Small intestine (tissue), 7 donors: ENCODE measurements around the gene SORCS2. TPM values are rescaled to one million over a fixed set of nuclear protein-coding genes. Genes with fewer than 3 reads are reported as not detected.

Experiments
- DNase-seq, 2 donors: peaks; one replicate each; pipeline versions ENCODE4 v3.0.0 to v3.0.0-alpha.2; 2013
- FAIRE-seq: peaks from 2 replicates; lab custom pipeline; 2012; peaks lifted over from hg19 to GRCh38; lab: Jason Lieb, UNC
- H3K27ac ChIP-seq, 3 donors: one replicate each; pipeline ENCODE4 v1.5.1; 2013; ENCODE audit warnings: low read length in 2 of 3, mild to moderate bottlenecking in 2 of 3, control low read depth in 1 of 3, inconsistent platforms in 1 of 3, low read depth in 1 of 3, moderate library complexity in 1 of 3
- H3K27me3 ChIP-seq, 3 donors: one replicate each; pipeline ENCODE4 v1.6.1; 2013; ENCODE audit warnings: low read length in 3 of 3, inconsistent platforms in 1 of 3; ENCODE audit not compliant: control insufficient read depth in 3 of 3, insufficient read depth in 3 of 3
- H3K36me3 ChIP-seq, 3 donors: one replicate each; pipeline ENCODE4 v1.6.1; 2013; ENCODE audit warnings: low read length in 3 of 3, inconsistent platforms in 1 of 3, low read depth in 1 of 3, mild to moderate bottlenecking in 1 of 3, moderate library complexity in 1 of 3; ENCODE audit not compliant: control insufficient read depth in 3 of 3, insufficient read depth in 2 of 3
- H3K4me1 ChIP-seq, 3 donors: one replicate each; pipeline ENCODE4 v1.6.1; 2013; ENCODE audit warnings: low read length in 2 of 3, inconsistent platforms in 1 of 3, low read depth in 1 of 3, mild to moderate bottlenecking in 1 of 3, moderate library complexity in 1 of 3; ENCODE audit not compliant: control insufficient read depth in 3 of 3, insufficient read depth in 2 of 3
- H3K4me3 ChIP-seq, 3 donors: one replicate each; pipeline ENCODE4 v1.5.1; 2013; ENCODE audit warnings: low read length in 3 of 3, control low read depth in 1 of 3, inconsistent platforms in 1 of 3, low read depth in 1 of 3, mild to moderate bottlenecking in 1 of 3, moderate library complexity in 1 of 3
- H3K9me3 ChIP-seq, 2 donors: one replicate each; pipeline ENCODE4 v1.6.1; 2013; ENCODE audit warnings: low read depth in 1 of 2, low read length in 1 of 2; ENCODE audit not compliant: control insufficient read depth in 2 of 2, insufficient read depth in 1 of 2
- WGBS, 3 donors: extraction: QIAGEN DNeasy Blood & Tissue Kit; methylation state at CpG; one replicate each; pipeline ENCODE4 v1.1.7; 2013; 5-methylcytosine and 5-hydroxymethylcytosine counted together
- polyA plus RNA-seq, 4 donors: library from polyadenylated mRNA; stranded (reverse) in 3 of 4; unstranded in 1 of 4; fragments of 200-250 nt in 3 of 4; fragments of 120-200 nt in 1 of 4; gene quantifications; one replicate each; pipeline versions ENCODE4 v1.2.1 to v1.2.3, GENCODE V29; 2013
- donor health status: healthy with polysubstance abuse.
- donor health status: control.
- donor health status: control.
- donor health status: Bipolar disorder and iron deficiency.
- donor health status: healthy.

The SORCS2 gene
- polyA plus RNA-seq, 4 donors: 0.63 to 3.3 (median 2.2) TPM; not detected in 1

DNA sequence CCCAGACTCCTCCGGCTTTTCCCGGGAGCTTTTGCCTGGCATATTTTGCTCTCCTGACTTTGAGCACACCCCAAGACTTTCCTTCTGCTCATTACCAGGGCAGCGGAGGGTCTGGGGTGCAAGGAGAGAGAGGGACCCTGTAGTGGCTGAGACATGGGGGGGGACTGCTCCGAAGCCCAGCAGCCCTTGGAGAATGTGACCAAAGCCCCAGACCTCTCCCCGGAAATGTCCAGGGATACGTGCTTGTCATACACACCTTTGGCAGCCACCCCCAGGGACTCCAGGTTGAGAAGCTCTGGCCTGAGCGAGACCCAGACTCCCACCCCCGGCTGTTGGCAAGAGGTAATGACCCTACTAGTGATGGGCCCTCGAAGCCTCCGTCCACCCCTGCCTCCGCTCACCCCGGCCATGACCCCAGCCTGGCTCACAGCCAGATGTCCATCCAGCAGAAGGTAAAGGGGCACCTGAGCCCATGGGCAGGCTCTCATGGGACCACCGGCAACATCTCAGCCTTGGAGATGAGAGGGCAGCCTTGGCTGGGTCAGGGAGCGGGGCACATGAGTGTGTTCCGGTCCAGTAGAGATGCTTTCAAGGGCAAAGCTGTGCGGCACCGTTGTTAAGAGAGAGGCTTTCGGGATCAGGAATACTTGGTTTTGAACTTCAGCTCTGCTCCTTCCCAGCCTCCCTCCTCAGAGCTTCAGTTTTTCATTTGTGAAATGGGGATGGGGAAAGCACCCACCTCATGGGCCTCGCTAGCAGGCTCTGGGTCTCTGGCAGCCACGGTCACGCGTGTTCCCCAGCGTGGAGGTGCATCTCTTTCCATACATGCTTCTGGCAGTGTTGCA is 240.4 kb downstream of the SORCS2 start:
- Histone ChIP-seq H3K36me3 (no peaks in the 10 kb centered on the region), H3K27me3 (no peaks in the 10 kb centered on the region), H3K4me3 (no peak overlapping the region), H3K4me1 (peaks cover 0 to 30% (median 0%) of the 10 kb centered on the region in 3 donors), H3K9me3 (no peaks in the 10 kb centered on the region), H3K27ac (no peak overlapping the region)
- FAIRE-seq (no peak), DNase-seq (no peak)
- WGBS, 3 donors: 82 to 90% (median 85%) methylated on average over 23 of the region's 23 CpGs

- FAIRE-seq (no peak), DNase-seq (no peak)
- H3K9me3 ChIP-seq: peaks cover 0 to under 1% of the 10 kb centered on the region in 2 donors
- H3K4me1 ChIP-seq: peaks cover 0 to 30% (median 0%) of the 10 kb centered on the region in 3 donors
- H3K27ac ChIP-seq: no peak overlapping the region
- no peaks in the 10 kb centered on the region for H3K36me3 ChIP-seq
- no peaks in the 10 kb centered on the region for H3K27me3 ChIP-seq
- WGBS, 3 donors: 83 to 88% (median 83%) methylated on average over 28 of the region's 28 CpGs
- no peak overlapping the region for H3K4me3 ChIP-seq
Observed at GRCh38 chr4:7433376-7434140, 241.2 kb downstream of the SORCS2 start.

GRCh38 chr4:7434141-7434765 is 241.9 kb downstream of the SORCS2 start:
- DNase-seq: no peak
- Histone ChIP-seq H3K9me3 (peaks cover 0 to 8% of the 10 kb centered on the region in 2 donors), H3K4me1 (peaks cover 0 to 30% (median 0%) of the 10 kb centered on the region in 3 donors), H3K4me3 (no peak overlapping the region), H3K27ac (peak overlapping the region in 1 of 3 donors; percentile 13), H3K27me3 (no peaks in the 10 kb centered on the region), H3K36me3 (no peaks in the 10 kb centered on the region)
- FAIRE-seq: no peak
- 57 to 84% (median 60%) methylated on average over 26 of the region's 26 CpGs for WGBS, 3 donors

DNA sequence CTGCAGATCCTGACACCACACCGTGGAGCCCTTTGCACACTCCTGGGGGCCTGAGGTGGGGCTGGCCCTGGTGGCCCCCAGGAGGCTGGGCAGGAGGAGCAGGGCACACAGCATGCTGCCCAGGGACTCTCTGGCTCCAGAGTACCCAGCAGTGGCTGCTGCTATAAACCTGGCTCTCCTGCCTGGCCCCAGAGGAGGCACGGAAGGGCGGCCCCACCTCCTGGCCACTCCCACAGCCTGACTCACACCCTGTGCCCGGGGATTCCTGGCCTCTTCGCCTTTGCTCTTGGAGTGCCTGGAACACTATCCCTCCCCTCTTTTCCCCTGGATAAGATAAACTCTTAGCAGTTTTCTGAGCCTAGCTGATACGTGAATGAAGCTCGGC is 242.4 kb downstream of the SORCS2 start, which contains the start of gene PSAPL1:
TSS of gene PSAPL1 (minus strand) at position 165 of the 385 bp plus-strand sequence. CDS start at position 114, 51 bp downstream.
- Histone ChIP-seq H3K27ac (peak within 1 kb of the TSS in 1 of 3 donors; percentile 68), H3K4me3 (no peak within 1 kb of the TSS), H3K9me3 (peaks cover 0 to 13% of the 10 kb centered on the region in 2 donors), H3K36me3 (no peaks in the 10 kb centered on the region), H3K27me3 (no peaks in the 10 kb centered on the region), H3K4me1 (peaks cover 0 to 30% (median 0%) of the 10 kb centered on the region in 3 donors)
- WGBS, 3 donors: 7 to 25% (median 9%) methylated on average over 7 of the region's 7 CpGs
- peak; percentile 72 to 92 for DNase-seq
- FAIRE-seq: no peak

DNA sequence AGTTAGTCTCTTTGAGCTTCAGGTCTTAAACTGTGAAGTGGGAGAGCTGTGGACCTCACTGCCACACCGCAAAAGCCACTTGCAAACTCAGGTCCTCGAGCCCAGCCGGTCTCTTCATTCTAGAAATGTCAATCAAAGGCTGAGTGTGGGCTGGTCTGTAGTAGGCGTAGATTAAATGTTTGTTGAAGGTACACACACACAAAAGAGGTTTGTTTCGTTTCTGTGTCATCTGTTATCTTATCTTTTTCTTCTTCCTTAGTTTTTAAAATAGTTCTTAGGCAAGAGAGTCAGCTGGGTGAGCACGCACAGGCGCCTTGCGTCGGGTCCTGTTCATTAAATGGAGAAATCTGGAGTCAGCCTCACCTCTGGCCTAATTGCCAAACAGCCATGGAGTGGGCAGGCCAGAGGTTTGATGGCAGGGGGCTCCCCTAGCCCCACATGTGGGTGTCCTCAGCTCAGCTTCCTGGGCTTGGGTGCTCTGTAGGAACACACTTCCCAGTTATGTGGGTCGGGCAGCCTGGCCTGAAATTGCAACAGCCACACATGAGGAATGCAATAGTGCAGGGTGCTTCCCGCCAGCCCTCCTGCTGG is 243.2 kb downstream of the SORCS2 start:
- FAIRE-seq (no peak), DNase-seq (peak in 1 of 2 donors; percentile 84)
- Histone ChIP-seq H3K9me3 (peaks cover 0 to 14% of the 10 kb centered on the region in 2 donors), H3K4me1 (peaks cover 0 to 30% (median 0%) of the 10 kb centered on the region in 3 donors), H3K27ac (peak overlapping the region in 1 of 3 donors; percentile 68), H3K27me3 (no peaks in the 10 kb centered on the region), H3K4me3 (no peak overlapping the region), H3K36me3 (no peaks in the 10 kb centered on the region)
- 41 to 57% (median 44%) methylated on average over 11 of the region's 11 CpGs for WGBS, 3 donors

GRCh38 chr4:7436256-7436655 is 243.9 kb downstream of the SORCS2 start:
- FAIRE-seq: no peak
- H3K9me3 ChIP-seq: peaks cover 0 to 14% of the 10 kb centered on the region in 2 donors
- no peaks in the 10 kb centered on the region for H3K27me3 ChIP-seq
- H3K4me3 ChIP-seq: no peak overlapping the region
- H3K27ac ChIP-seq: peak overlapping the region in 1 of 3 donors; percentile 68
- WGBS, 3 donors: 78 to 84% (median 78%) methylated on average over 13 of the region's 13 CpGs
- H3K36me3 ChIP-seq: no peaks in the 10 kb centered on the region
- DNase-seq: no peak
- peaks cover 0 to 30% (median 0%) of the 10 kb centered on the region in 3 donors for H3K4me1 ChIP-seq

DNA sequence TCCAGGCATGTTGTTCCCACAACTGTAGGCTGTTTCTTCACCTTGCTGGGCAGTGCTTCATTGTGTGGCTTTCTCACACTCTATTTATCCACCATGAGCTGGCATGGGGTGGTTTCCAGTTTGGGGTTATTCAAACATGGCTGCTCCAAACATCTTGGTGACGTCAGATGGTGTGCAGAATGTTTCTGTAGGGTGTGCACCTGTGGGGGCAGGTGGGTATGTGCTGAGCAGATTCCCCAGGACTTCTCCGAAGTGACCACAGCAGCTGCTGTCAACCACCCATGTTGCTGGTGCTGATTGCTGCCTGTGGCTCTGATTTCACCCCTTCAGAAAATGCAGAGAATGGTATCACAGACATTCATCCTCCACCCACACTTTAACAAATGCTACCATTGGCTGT is 247.4 kb downstream of the SORCS2 start:
- WGBS, 3 donors: 81 to 86% (median 84%) methylated on average over 2 of the region's 2 CpGs
- DNase-seq (no peak), FAIRE-seq (no peak)
- Histone ChIP-seq H3K36me3 (no peaks in the 10 kb centered on the region), H3K9me3 (peaks cover 0 to 14% of the 10 kb centered on the region in 2 donors), H3K4me3 (no peak overlapping the region), H3K27me3 (no peaks in the 10 kb centered on the region), H3K4me1 (peaks cover 0 to 24% (median 0%) of the 10 kb centered on the region in 3 donors), H3K27ac (no peak overlapping the region)
